GM18505 (cell line): ENCODE results near the gene ME1.
"Not testable (repeated sequence)": the region's sequence is repeated elsewhere in the genome, so short reads cannot be mapped to it uniquely, and the experiment has no call there.

ENCODE experiments used
- ATAC-seq: cut with Tn5 transposase; IDR thresholded peaks from one replicate; pipeline ENCODE4 v1.9.1; 2021; ENCODE audit not compliant: unreplicated experiment
- POLR2A ChIP-seq: IDR thresholded peaks from 4 replicates; pipeline ENCODE4 v1.6.1; 2011; ENCODE audit warnings: borderline replicate concordance; ENCODE audit not compliant: insufficient read depth, insufficient read length; ENCODE audit errors: extremely low read depth

Gene ME1

GRCh38 chr6:83365931-83366330 is 64.9 kb downstream of the ME1 start:
- ATAC-seq: no peak
- TF ChIP-seq POLR2A: no peak

GRCh38 chr6:83362349-83362748 is 68.5 kb downstream of the ME1 start:
- ATAC-seq: not testable (repeated sequence)

- no peak for TF ChIP-seq POLR2A
Observed at GRCh38 chr6:83359638-83360037, 71.2 kb downstream of the ME1 start.

GRCh38 chr6:83354747-83355146 is 76.1 kb downstream of the ME1 start:
- no peak for TF ChIP-seq POLR2A
- ATAC-seq: no peak

More at GRCh38 chr6:83359638-83360037, 71.2 kb downstream of the ME1 start:
- ATAC-seq: no peak

GRCh38 chr6:83352424-83353061 is 78.3 kb downstream of the ME1 start:
- TF ChIP-seq POLR2A: no peak
- no peak for ATAC-seq

GRCh38 chr6:83343121-83343520 is 87.7 kb downstream of the ME1 start:
- TF ChIP-seq POLR2A: no peak
- ATAC-seq: no peak

- ATAC-seq: no peak
- no peak for TF ChIP-seq POLR2A
Observed at GRCh38 chr6:83341765-83342164, 89.1 kb downstream of the ME1 start.

- not testable (repeated sequence) for ATAC-seq
Observed at GRCh38 chr6:83333916-83334315, 96.9 kb downstream of the ME1 start.

GRCh38 chr6:83333500-83333899 is 97.4 kb downstream of the ME1 start:
- no peak for TF ChIP-seq POLR2A
- ATAC-seq: no peak

- TF ChIP-seq POLR2A: no peak
- no peak for ATAC-seq
Observed at GRCh38 chr6:83314693-83315092, 116.2 kb downstream of the ME1 start.

GRCh38 chr6:83313882-83314281 is 117.0 kb downstream of the ME1 start:
- ATAC-seq: no peak
- TF ChIP-seq POLR2A: no peak

- no peak for ATAC-seq
- no peak for TF ChIP-seq POLR2A
Observed at GRCh38 chr6:83311231-83311630, 119.6 kb downstream of the ME1 start.

- ATAC-seq: no peak
Observed at GRCh38 chr6:83310046-83310445, 120.8 kb downstream of the ME1 start.

GRCh38 chr6:83309344-83309743 is 121.5 kb downstream of the ME1 start:
- no peak for ATAC-seq
- TF ChIP-seq POLR2A: no peak

More at GRCh38 chr6:83310046-83310445, 120.8 kb downstream of the ME1 start:
- TF ChIP-seq POLR2A: no peak

GRCh38 chr6:83308833-83309232 is 122.0 kb downstream of the ME1 start:
- TF ChIP-seq POLR2A: no peak
- ATAC-seq: no peak
